Cardiac fibroblast (primary cell): ENCODE results near the gene CELF1.

Experiments
- DNase-seq, 2 donors: peaks; one replicate each; pipeline versions ENCODE4 v3.0.0 to v3.0.0-alpha.2; 2010; ENCODE audit warnings: low read depth in 2 of 2
- H3K4me3 ChIP-seq, 2 donors: replicated peaks in 1 of 2; 1 replicate in 1 of 2; 2 replicates in 1 of 2; pipeline ENCODE4 v1.5.1; 2011; ENCODE audit warnings: low read depth in 2 of 2, low read length in 2 of 2, mild to moderate bottlenecking in 2 of 2, moderate library complexity in 1 of 2
- TF ChIP-seq, protein P1 (sequence below): IDR thresholded peaks from one replicate; pipeline ENCODE4 v1.5.1; 2011; ENCODE audit warnings: low read depth, mild to moderate bottlenecking, low read length, inconsistent platforms

The CELF1 gene

DNA sequence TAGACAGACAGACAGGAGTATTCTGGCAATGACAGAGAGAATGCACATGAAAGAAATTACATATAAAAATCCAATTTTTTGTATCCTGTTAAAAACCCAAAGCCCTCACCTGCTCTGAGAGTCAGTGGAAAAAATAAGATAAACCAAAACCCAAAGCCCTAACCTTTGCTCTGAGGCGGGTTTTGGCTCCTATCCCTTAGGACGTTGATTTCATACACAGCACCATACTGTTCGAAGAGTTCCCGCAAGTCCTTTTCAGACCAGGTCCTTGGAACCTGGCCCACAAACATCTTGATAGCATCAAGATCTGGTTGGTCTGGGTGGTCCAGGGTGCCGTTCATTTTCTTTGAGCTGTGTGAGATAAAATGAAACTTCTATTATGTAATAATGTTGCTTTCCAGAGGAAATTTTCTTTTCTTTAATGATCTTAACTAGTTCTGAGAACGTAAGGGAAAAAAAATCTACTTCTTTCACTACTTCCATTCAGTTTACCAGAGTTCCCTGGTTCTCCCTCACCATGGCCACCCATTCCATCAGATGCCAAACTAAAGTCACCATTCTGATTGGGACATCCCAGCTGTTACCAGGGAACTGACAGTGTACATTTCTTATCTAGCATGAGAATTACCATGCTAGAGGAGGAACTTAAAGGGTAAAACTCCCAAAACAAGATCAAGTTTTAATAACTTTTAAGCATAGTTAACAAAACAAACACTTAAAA, 64.1 kb downstream of the CELF1 start:
- TF ChIP-seq, protein P1, sequence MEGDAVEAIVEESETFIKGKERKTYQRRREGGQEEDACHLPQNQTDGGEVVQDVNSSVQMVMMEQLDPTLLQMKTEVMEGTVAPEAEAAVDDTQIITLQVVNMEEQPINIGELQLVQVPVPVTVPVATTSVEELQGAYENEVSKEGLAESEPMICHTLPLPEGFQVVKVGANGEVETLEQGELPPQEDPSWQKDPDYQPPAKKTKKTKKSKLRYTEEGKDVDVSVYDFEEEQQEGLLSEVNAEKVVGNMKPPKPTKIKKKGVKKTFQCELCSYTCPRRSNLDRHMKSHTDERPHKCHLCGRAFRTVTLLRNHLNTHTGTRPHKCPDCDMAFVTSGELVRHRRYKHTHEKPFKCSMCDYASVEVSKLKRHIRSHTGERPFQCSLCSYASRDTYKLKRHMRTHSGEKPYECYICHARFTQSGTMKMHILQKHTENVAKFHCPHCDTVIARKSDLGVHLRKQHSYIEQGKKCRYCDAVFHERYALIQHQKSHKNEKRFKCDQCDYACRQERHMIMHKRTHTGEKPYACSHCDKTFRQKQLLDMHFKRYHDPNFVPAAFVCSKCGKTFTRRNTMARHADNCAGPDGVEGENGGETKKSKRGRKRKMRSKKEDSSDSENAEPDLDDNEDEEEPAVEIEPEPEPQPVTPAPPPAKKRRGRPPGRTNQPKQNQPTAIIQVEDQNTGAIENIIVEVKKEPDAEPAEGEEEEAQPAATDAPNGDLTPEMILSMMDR, result no peak
- H3K4me3 ChIP-seq, result no peak overlapping the region
- DNase-seq, result no peak

DNA sequence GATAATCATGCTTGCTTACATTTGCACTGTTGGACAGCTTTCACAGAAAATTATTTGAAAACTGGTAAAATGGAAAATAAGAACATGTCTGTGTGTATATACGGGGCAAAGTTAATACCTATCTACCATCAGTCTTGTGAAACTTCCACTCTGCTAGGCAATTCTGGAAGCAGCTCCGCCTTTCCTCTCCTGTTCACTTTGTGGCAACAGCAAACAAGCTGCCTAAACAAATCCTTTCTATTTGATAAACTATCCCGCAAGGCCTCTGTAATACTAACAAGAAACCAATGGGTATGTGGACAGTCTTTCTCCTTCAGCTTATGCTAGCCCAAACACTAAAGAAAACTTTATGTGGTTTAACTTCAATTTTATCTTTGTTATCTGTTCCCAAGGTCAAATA, 64.8 kb downstream of the CELF1 start:
- no peak for DNase-seq
- H3K4me3 ChIP-seq, result no peak overlapping the region
- TF ChIP-seq, protein P1, result no peak

DNA sequence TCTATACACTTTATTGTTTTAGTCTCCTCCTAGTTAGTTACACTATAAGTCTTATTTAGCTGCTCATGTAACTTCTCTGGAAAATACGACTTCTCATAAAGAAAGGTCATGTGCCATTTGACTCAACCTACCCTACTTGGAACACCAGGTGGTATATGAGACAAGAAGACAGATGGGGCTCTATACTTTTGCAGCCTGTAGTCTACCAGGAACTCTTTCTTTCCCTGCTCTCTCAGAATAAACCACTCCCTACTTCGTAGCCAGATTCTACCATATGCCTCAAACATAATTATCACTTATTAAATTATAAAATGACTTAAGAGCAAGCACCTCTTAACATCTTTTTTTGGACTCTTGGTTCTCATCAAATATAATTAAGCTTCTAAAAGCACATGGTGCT, 65.5 kb downstream of the CELF1 start:
- no peak overlapping the region for H3K4me3 ChIP-seq
- DNase-seq, result no peak
- TF ChIP-seq, protein P1, result no peak

DNA sequence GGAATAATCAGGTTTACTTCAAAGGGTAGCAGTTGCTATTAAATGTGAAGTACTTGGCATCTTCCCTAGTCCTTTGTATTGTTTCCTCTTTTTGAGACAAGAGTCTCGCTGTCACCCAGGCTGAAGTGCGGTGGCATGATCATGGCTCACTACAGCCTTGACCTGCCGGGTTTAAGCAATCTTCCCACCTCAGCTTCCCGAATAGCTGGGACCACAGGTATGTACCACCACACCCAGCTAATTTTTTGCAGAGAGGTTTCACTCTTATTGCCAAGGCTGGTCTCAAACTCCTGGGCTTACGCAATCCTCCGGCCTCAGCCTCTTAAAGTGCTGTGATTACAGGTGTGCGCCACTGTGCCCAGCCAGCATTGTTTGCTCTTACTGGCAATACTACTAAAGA, 67.8 kb downstream of the CELF1 start:
- no peak for DNase-seq
- H3K4me3 ChIP-seq, result no peak overlapping the region
- TF ChIP-seq, protein P1, result no peak

DNA sequence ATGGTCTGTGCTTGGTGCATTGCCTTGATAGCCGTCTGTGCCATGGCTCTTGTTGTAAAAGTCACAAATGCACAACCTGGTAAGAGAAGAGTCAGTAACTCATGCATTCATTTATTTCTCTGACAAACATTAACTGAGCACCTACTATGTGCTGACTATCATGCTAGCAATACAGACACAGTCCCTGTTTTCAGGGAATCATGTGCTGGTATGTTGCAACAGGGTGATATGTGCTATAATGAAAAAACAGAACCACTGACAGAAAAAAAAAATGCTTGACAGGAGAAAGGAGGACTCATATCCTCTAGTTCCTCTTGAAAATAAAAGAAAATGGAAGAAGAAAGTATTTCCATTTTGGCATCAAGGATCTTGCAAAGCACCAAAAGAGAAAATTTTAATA, 69.5 kb downstream of the CELF1 start:
- DNase-seq, result no peak
- TF ChIP-seq, protein P1, result no peak
- H3K4me3 ChIP-seq, result no peak overlapping the region

DNA sequence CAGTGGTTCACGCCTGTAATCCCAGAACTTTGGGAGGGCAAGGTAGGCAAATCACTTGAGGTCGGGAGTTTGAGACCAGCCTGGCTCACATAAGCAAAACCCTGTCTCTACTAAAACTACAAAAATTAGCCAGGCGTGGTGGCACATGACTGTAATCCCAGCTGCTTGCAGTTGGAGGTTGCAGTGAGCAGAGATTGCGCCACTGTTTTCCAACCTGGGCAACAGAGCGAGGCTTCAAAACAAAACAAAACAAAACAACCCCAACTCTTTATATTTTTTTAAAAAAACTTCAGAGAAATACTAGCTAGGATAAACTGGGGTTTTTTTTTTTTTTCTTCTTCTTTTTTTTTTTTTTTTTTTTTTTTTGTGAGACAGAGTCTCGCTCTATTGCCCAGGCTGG, 72.2 kb downstream of the CELF1 start:
- peak in 1 of 2 donors; percentile 24 for DNase-seq
- TF ChIP-seq, protein P1, result no peak
- no peak overlapping the region for H3K4me3 ChIP-seq
